WERI-Rb-1 (cell line): Measurements from ENCODE around the gene STYXL1.
A peak's percentile ranks its signal among the peaks of the same experiment; 100 is the strongest.

Experiments used
- DNase-seq: peaks from one replicate; pipeline ENCODE4 v3.0.0-alpha.2; 2020
- H3K27ac ChIP-seq: fragments of 250-450 bp; sonication (Bioruptor Pico); 2 replicates; pipeline ENCODE4 v1.5.1; 2020; ENCODE audit warnings: mild to moderate bottlenecking, moderate library complexity
- H3K27me3 ChIP-seq: fragments of 250-450 bp; sonication (Bioruptor Pico); 2 replicates; pipeline ENCODE4 v1.5.1; 2021; ENCODE audit warnings: mild to moderate bottlenecking, low read depth, moderate library complexity; ENCODE audit not compliant: insufficient read depth, severe bottlenecking
- H3K36me3 ChIP-seq: fragments of 250-450 bp; sonication (Bioruptor Pico); 2 replicates; pipeline ENCODE4 v1.5.1; 2020; ENCODE audit warnings: mild to moderate bottlenecking, moderate library complexity
- H3K4me3 ChIP-seq: 2 replicates; pipeline ENCODE4 v1.5.1; 2011; ENCODE audit warnings: low read depth, mild to moderate bottlenecking, control low read depth, low read length
- H3K9me3 ChIP-seq: fragments of 250-450 bp; sonication (Bioruptor Pico); 2 replicates; pipeline ENCODE4 v1.5.1; 2021; ENCODE audit warnings: mild to moderate bottlenecking, moderate library complexity; ENCODE audit not compliant: severe bottlenecking
- TF ChIP-seq, protein P1 (sequence below): IDR thresholded peaks from 2 replicates; pipeline ENCODE4 v1.5.1; 2011; ENCODE audit warnings: low read depth, mild to moderate bottlenecking, control low read depth, inconsistent platforms, low read length

The STYXL1 gene

DNA sequence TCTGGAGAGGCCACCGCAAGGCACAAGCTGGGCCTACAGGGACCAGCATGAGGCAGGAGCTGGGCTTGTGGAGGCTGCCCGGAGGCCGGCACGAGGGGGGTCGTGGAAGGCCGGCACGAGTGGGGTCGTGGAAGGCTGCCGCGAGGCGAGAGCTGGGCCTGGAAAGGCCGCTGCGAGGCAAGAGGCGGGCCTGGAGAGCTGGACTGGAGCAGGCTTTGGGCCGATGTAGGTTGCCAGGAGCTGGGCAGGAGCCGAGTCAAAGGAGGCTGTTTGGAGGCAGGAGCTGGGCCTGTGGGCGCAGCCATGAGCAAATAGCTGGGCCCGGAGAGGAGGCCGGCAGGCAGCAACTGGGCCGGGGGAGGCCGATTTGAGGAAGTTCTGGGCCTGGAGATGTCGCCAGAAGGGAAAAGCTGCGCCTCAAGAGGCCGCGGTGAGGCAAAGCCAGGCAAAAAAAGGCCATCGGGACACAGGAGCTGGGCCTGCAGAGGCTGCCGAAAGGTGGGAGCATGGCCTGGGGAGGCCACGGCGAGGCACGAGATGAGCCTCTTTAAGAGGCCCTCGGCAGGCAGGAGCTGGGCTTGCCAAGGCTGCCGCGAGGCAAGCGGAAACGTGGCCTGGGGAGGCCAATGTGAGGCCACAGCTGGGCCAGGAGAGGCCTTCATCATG lies 26.6 kb upstream of the STYXL1 start:
- DNase-seq = no peak
- Histone ChIP-seq H3K4me3 (no peak overlapping the region), H3K27me3 (no peaks in the 10 kb centered on the region), H3K27ac (no peak overlapping the region), H3K9me3 (no peaks in the 10 kb centered on the region), H3K36me3 (no peaks in the 10 kb centered on the region)
- TF ChIP-seq, protein P1, sequence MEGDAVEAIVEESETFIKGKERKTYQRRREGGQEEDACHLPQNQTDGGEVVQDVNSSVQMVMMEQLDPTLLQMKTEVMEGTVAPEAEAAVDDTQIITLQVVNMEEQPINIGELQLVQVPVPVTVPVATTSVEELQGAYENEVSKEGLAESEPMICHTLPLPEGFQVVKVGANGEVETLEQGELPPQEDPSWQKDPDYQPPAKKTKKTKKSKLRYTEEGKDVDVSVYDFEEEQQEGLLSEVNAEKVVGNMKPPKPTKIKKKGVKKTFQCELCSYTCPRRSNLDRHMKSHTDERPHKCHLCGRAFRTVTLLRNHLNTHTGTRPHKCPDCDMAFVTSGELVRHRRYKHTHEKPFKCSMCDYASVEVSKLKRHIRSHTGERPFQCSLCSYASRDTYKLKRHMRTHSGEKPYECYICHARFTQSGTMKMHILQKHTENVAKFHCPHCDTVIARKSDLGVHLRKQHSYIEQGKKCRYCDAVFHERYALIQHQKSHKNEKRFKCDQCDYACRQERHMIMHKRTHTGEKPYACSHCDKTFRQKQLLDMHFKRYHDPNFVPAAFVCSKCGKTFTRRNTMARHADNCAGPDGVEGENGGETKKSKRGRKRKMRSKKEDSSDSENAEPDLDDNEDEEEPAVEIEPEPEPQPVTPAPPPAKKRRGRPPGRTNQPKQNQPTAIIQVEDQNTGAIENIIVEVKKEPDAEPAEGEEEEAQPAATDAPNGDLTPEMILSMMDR = no peak

DNA sequence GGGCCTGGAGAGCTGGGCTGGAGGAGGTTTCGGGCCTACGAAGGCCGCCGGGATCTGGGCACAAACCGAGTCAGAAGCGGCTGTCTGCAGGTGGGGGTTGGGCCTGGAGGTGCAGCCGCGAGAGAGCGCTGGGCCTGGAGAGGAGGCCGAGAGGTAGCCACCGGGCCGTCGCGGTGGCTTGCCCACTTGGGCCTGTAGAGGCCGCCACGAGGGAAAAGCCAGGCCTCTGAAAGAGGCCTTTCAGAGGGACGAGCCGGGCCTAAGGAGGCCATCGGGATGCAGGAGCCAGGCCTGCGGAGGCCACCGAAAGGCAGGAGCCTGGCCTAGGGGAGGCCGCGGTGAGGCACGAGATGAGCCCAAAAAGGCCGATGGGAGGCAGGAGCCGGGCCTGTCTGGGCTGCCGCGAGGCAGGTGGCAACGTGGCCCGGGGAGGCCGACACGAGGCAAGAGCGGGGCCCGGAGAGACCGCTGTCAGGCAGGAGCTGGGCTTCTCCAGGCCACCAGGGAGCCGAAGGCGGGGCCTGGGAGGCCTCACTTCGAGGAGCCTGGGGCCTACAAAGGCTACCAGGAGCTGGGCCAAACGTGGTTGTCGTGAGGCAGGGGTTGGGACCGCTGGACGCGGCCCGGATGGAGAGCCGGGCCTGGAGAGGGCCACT lies 25.7 kb upstream of the STYXL1 start:
- no peaks in the 10 kb centered on the region for H3K27me3 ChIP-seq
- no peak overlapping the region for H3K4me3 ChIP-seq
- H3K9me3 ChIP-seq = no peaks in the 10 kb centered on the region
- H3K27ac ChIP-seq = no peak overlapping the region
- DNase-seq = no peak
- H3K36me3 ChIP-seq = no peaks in the 10 kb centered on the region
- TF ChIP-seq, protein P1 = 0 out of 2 replicates have a peak, but pooled peaks have one; percentile 17

DNA sequence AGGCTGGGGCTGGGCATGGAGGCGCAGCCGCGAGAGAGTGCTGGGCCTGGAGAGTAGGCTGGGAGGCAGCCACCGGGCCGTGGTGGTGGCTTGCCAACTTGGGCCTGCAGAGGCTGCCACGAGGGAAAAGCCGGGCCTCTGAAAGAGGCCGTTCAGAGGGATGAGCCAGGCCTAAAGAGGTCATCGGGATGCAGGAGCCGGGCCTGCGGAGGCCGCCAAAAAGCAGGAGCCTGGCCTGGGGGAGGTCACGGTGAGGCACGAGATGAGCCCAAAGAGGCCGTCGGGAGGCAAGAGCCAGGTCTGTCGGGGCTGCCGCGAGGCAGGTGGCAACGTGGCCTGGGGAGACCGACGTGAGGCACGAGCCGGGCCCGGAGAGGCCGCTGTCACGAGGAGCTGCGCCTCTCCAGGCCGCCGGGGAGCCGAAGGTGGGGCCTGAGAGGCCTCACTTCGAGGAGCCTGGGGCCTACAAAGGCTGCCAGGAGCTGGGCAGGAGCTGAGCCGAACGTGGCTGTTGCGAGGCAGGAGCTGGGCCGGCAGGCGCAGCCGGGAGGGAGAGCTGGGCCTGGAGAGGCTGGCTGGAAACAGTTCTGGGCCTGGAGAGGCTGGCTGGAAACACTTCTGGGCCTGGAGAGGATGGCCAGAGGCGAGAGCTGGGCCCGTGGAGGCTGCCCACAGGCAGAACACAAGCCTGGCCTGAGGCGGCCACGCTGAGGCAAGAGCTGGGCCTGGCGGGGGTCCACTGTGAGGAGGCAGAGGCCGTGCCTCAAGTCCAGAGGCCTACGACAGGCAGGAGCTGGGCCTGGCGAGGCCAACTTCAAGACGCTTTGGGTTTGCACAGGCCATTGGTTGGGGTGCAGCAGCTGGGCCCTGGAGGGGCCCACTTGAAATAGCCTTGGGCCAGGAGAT lies 24.7 kb upstream of the STYXL1 start:
- TF ChIP-seq, protein P1 = no peak
- no peak for DNase-seq
- Histone ChIP-seq H3K36me3 (no peaks in the 10 kb centered on the region), H3K27me3 (no peaks in the 10 kb centered on the region), H3K27ac (no peak overlapping the region), H3K4me3 (no peak overlapping the region), H3K9me3 (no peaks in the 10 kb centered on the region)

DNA sequence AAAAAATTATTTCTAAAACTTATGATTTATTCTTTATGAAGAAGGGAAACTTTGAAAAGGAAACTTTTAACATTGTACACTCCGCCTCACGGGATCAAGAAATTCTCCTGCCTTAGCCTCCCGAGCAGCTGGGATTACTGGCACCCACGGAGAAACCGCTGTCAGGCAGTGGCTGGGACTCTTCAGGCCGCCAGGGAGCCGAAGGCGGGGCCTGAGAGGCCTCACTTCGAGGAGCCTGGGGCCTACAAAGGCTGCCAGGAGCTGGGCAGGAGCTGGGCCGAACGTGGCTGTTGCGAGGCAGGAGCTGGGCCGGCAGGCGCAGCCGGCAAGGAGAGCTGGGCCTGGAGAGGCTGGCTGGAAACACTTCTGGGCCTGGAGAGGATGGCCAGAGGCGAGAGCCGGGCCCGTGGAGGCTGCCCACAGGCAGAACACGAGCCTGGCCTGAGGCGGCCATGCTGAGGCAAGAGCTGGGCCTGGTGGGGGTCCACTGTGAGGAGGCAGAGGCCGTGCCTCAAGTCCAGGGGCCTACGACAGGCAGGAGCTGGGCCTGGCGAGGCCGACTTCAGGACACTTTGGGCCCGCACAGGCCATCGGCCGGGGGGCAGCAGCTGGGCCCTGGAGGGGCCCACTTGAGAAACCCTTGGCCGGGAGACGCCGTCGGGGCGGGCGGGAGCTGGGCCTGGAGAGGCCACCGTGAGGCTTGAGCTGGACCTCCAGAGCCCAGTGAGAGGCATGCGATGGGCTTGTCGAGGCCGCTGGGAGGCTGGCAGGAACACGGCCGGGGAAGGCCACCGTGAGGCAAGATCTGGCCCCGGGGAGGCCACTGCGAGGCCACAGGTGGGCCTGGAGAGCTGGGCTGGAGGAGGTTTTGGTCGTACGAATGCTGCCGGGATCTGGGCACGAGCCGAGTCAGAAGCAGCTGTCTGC lies 23.8 kb upstream of the STYXL1 start:
- TF ChIP-seq, protein P1 = no peak
- peak; percentile 72 for DNase-seq
- peaks cover under 1% of the 10 kb centered on the region; the same call in 1 of the 2 replicates for H3K36me3 ChIP-seq
- H3K27me3 ChIP-seq = no peaks in the 10 kb centered on the region
- peak overlapping the region; percentile 49; the same call in 1 of the 2 replicates for H3K27ac ChIP-seq
- no peaks in the 10 kb centered on the region for H3K9me3 ChIP-seq
- no peak overlapping the region for H3K4me3 ChIP-seq

DNA sequence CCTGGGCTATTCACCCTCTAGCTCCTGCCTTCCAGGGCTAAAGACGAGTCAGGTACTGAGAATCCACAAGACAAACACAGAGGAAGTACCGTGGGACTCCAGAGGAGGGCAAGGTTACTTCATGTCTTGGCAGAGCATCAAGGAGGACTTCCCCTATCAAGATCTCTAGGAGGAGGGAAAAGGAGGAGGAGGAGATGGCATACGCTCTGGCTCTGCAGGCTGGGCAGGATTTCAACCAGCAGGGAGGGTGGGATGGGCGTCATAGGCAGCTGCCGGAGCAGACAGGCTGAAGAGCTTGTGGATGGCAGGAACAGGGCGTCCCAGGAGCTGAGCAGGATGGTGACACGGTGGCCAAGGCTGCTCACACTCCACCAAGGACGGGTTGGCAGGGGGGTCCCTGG lies 21.4 kb upstream of the STYXL1 start:
- no peak overlapping the region for H3K27ac ChIP-seq
- TF ChIP-seq, protein P1 = peak; percentile 41; the same call in 1 of the 2 replicates
- H3K4me3 ChIP-seq = no peak overlapping the region
- no peaks in the 10 kb centered on the region for H3K27me3 ChIP-seq
- DNase-seq = peak; percentile 41
- H3K36me3 ChIP-seq = peaks cover 21% of the 10 kb centered on the region
- H3K9me3 ChIP-seq = no peaks in the 10 kb centered on the region
